AG20443 (cell line): ENCODE data around the gene ANKRD39.
"Not testable (repeated sequence)": the region's sequence is repeated elsewhere in the genome, so short reads cannot be mapped to it uniquely, and the experiment has no call there.

Source experiments
- DNase-seq: peaks from one replicate; pipeline ENCODE4 v3.0.0; 2012; ENCODE audit warnings: low spot score, mixed read lengths

ANKRD39 gene, protein sequence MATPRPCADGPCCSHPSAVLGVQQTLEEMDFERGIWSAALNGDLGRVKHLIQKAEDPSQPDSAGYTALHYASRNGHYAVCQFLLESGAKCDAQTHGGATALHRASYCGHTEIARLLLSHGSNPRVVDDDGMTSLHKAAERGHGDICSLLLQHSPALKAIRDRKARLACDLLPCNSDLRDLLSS

GRCh38 chr2:96857667-96858372 is at the start of gene ANKRD39:
TSS of gene ANKRD39 (minus strand) at chr2:96858016. CDS start at chr2:96857987, 29 bp downstream.
- DNase-seq, result peak; percentile 99

DNA sequence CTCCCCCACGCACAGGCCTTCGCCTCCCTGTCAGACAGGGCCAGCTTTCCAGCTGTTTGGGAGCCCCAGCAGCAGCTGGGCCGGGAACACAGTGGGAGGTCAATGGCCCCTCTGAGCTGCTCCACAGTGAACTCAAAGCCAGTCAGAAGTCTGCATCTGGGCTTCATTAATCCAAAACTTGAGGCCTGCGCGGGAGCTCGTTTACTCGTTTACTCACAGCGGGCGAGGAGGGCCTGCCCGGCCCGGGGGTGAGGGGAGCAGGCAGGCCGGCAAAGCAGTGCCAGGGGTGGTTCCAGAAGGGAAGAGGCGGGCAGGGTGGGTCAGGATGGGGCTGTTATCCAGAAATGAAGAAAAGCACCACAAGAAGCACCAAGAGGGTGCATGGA is 48.9 kb upstream of the ANKRD39 start:
- peak; percentile 82 for DNase-seq

DNA sequence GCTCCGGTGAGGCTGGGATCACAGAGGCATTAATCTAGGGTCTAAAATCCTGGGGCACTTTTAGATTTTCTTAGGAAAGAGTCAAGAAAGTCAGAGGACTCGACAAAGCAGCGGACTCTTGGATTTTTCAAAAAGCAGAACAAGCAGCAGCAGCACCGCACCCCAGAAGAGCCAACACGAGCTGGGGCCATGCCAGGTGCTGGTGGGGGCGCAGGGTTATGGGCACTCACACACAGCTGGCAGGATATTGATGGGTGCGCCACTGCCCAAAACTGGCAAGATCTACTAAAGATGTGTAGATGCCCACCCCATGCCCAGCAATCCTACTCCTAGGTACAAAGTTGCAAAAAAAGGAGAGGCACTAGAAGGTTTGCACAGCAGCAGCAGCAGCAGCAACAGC is 46.0 kb upstream of the ANKRD39 start:
- no peak for DNase-seq

DNA sequence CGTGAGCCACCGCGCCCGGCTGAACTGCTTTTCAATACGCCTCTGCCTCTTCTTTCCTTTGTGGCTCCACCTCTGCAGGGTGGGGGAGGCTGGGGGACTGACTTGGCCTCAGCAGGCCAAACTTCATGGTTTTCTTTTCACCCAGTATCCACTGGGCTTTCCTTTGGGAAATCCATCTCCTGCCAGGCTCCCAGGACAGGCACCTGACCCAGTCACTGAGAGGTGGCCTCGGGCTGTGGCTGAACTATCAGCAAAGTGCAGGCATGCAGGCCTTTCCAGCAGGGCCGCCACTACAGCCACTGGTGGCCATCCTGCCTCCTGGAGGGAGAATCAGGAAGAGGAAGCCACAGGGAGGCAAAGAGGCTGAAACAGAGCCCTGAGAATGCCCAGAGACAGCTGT is 45.5 kb upstream of the ANKRD39 start:
- DNase-seq, result no peak

- DNase-seq, result no peak
These were observed 42.4 kb upstream of the ANKRD39 start for GRCh38 chr2:96900237-96900636.

- DNase-seq, result no peak
These were observed 41.6 kb upstream of the ANKRD39 start for GRCh38 chr2:96899413-96899741.

DNA sequence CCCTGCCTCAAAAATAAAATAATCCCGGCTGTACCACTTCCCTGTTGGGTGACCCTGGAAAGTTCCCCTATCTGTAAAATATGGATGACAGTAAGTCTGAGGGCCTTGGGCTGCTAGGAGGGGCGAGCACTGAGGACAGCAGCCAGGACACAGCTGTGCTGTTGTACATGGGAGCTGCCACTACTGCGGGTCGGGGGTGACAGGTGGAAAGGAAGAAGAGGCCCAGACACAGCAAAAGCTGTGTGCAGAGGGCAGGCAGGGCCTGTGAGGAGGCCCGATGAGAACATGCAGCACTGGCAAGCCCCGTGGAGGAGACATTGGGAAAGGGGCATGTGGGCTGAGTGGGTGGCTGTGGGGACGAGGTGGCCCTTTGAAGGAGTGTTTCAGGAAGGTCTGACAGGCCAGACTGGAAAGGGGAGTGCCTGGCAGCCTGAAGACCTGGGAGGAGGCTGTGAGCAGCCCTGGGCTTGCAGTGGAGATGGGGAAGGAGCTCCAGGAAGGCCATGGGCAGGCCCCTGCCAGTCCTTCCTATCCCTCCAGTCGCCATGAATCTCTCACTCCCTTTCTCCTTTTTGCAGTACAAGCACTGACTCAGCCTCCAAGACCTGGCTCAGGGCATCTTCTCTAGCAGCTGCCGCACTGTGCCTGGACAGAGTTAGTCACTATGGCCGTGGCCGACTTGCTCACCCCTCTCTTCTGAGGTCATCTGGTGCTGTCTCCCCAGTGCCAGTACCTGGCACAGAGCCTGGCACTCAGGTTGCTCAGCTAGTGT is 41.0 kb upstream of the ANKRD39 start:
- DNase-seq, result peak; percentile 38

- no peak for DNase-seq
These were observed 40.3 kb upstream of the ANKRD39 start for GRCh38 chr2:96898135-96898505.

DNA sequence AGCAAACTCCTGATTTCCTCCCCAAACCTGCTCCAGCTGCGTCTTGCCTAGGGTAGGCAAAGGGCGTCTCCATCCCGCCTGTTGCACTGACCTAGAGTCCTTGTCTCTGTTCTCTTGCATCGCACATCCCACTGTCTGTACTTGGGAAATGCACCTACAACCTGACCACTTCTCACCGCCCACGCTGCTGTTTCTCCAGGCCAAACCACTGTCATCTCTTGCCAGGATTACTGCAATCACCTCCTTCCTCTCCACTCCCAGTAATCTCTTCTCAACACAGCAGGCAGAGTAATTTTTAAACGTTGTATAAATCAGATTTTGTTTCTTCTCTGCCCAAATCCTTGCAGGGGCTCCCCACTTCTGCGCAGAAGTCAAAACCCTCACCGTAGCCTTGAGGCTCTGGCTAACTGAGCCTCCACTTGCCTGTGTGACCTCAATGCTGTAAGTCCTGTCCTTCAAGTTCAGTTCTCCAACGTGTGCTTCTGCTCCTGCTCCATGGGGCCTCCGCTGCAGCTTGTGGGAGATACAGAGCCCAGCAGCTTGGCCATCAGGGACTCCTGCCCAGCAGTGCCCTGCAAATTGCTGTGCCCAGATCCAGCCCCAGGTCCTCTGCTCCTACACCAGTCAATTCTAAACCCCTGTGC is 39.8 kb upstream of the ANKRD39 start:
- DNase-seq, result no peak

DNA sequence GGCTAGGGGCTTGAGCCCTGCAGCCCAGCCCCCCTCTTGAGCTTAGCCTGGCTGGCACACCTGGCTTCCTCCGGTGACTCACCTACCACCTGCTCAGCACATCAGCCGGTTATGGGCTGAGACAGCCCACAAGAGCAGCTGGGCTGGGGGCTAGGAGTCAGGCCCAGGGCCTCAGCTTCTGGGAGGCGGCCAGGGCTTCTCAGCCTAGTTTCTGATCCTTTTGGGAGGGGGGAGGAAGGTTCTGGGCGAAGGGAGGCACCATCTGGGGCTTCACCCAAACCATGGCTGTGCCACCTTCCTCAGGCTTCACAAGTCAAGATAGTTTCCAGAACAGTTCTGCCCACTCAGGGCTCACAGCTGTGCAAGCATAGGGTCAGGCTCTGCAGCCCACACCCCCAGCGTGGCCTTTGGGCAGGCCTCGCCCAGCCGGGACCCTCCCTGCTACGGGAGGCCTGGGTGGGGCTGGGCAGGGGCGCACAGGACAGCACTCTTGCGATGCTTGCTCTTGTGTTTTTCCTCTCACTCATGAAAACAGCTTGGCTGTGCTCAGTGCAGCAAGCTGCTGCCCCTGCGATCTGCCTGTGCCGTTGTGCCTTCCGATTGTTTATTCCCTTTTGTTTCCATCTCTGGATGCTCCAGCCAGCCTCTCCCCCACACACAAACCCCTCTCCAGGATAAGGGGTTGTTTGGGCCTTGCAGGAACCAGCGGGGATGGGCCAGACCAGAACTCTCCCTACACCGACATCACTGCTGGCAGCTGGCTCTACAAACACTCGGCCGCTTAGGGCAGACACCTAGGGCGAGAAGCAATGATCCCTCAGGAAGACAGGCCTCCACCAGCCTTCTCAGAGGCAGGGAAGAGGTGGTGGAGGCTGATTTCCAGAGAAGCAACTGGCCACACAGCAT is 38.2 kb upstream of the ANKRD39 start:
- no peak for DNase-seq

DNA sequence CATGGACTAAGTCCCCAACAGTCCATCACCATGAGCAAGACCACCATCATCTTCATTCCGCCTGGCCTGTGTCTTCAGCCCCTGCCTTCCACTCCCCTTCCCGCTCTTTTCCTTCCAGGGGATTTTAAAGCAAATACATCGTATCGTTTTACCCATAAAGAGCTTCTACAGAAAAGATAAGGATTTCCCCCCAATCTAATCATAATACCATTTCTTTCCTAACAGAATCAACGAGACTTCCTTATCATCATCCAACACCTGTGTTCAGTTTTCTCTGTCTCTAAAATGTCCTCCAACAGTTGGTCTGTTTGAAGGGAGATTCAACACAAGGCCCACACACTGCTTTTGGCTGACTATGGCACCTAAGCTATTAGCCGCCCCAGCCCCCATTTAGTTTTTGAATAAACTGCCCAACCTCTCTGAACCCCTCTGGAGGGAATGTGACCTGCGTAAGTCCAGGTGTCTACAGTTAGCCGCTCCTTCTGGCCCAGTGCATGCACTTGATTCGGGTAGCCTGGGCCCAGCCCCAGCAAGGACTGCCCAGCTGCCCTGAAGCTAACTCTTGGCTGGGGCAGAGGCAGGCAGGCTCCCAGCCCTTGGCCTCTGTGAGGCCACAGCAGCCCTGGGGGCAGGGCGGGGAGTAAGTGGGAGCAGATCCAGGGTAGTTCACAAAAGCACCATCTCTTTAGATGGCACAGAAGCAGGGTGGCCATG is 37.4 kb upstream of the ANKRD39 start:
- DNase-seq, result no peak

DNA sequence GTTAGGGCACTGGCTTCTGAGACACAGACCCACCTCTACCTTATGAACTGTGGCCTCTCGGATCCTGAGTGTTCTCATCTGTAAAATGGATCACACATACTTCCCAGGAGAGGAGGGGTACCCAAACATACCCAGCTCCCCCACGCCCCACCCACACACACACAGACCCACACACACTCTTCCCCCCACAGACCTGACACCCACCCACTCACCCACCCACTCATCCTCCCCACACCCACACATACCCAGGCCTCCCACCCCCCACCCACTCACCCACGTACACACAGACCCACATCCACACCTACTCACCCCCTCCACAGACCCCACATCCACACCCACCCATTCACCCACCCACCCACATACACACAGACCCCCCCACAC is 36.3 kb upstream of the ANKRD39 start:
- DNase-seq, result no peak

GRCh38 chr2:96893289-96894150 is 35.7 kb upstream of the ANKRD39 start:
- DNase-seq, result no peak

DNA sequence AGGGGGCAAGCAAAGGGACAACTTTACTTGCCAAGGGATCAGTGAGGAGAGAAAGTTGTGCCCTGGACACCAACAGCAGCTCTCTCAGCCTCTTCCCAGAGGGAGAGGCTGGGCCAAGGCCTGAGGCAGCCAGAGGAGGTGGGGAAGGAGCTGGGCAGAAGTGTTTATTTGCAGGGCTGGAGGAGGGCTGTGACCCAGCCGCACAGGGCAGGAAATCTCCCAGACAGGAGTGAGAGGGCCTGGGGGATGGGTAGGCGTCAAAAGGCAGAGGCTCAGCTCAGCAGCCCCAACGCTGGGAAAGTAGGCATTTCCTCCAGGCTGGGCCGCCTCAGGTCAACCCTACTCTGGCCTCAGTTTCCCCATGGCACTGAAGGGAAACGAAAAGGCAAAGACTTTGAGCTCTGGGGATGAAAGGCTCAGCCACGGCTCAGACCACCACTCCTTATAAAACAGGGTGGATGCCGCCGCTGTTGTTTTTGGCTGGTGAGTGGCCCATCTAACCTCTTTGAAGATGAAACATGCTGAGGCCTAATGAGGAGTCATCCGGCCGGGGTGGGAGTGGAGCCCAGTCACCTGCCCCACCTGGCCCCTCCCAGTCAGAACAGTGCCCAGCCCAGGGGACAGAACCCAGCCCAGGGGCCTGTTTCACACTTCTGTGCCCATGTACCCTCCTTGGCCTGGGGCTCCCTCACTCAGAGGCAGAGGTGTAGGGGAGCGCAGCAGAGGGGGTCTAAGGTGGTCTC is 33.9 kb upstream of the ANKRD39 start:
- no peak for DNase-seq

GRCh38 chr2:96890726-96891385 is 33.0 kb upstream of the ANKRD39 start:
- no peak for DNase-seq

GRCh38 chr2:96890252-96890651 is 32.4 kb upstream of the ANKRD39 start:
- DNase-seq, result no peak

DNA sequence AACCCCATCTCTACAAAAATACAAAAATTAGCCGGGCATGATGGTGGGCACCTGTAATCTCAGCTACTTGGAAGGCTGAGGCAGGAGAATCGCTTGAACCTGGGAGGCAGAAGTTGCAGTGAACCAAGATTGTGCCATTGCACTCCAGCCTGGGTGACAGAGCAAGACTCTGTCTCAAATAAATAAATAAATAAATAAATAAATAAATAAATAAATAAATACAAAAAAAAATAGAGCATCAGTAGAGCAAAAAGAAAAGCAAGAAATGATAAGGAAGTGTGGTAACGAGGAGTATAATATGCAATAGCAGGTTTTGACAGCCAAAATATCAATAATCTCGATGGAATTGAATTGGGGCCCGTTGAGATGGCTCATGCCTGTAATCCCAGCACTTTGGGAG is 31.7 kb upstream of the ANKRD39 start:
- DNase-seq, result not testable (repeated sequence)

GRCh38 chr2:96888072-96889011 is 30.5 kb upstream of the ANKRD39 start:
- DNase-seq, result no peak
